Osteocyte (in vitro differentiated cells): ENCODE measurements around the gene PLA2G10. TPM values are rescaled to one million over a fixed set of nuclear protein-coding genes. Genes with fewer than 3 reads are reported as not detected.
"Not testable (repeated sequence)": the region's sequence is repeated elsewhere in the genome, so short reads cannot be mapped to it uniquely, and the experiment has no call there.

Source experiments
- DNase-seq: peaks from one replicate; pipeline ENCODE4 v3.0.0; 2021; ENCODE audit warnings: mixed read lengths; ENCODE audit not compliant: unreplicated experiment; ENCODE audit errors: extremely low spot score
- H3K27ac Mint-ChIP-seq: one replicate; pipeline ENCODE4 v1.8.0; 2021; ENCODE audit warnings: mild to moderate bottlenecking, mixed read lengths; ENCODE audit not compliant: unreplicated experiment
- H3K27me3 Mint-ChIP-seq: one replicate; pipeline ENCODE4 v1.8.0; 2021; ENCODE audit warnings: mixed read lengths; ENCODE audit not compliant: unreplicated experiment
- H3K36me3 Mint-ChIP-seq: one replicate; pipeline ENCODE4 v1.8.0; 2021; ENCODE audit warnings: mixed read lengths; ENCODE audit not compliant: unreplicated experiment
- H3K4me1 Mint-ChIP-seq: one replicate; pipeline ENCODE4 v1.8.0; 2021; ENCODE audit warnings: mixed read lengths; ENCODE audit not compliant: unreplicated experiment
- H3K4me3 Mint-ChIP-seq: one replicate; pipeline ENCODE4 v1.8.0; 2021; ENCODE audit warnings: mild to moderate bottlenecking, moderate library complexity, mixed read lengths; ENCODE audit not compliant: unreplicated experiment
- H3K9me3 Mint-ChIP-seq: one replicate; pipeline ENCODE4 v1.8.0; 2021; ENCODE audit warnings: mixed read lengths; ENCODE audit not compliant: unreplicated experiment
- CTCF ChIP-seq: fragments of 200-600 bp; sonication (generic); IDR thresholded peaks from 2 replicates; pipeline ENCODE4 v1.5.0; 2021; ENCODE audit warnings: antibody characterized with exemption, mild to moderate bottlenecking, moderate library complexity
- total RNA-seq: library from RNA; stranded (reverse); gene quantifications from 2 replicates; pipeline ENCODE4 v1.2.1, GENCODE V29; 2021

The PLA2G10 gene
- total RNA-seq, 1 donor from 2014 or later: not detected

DNA sequence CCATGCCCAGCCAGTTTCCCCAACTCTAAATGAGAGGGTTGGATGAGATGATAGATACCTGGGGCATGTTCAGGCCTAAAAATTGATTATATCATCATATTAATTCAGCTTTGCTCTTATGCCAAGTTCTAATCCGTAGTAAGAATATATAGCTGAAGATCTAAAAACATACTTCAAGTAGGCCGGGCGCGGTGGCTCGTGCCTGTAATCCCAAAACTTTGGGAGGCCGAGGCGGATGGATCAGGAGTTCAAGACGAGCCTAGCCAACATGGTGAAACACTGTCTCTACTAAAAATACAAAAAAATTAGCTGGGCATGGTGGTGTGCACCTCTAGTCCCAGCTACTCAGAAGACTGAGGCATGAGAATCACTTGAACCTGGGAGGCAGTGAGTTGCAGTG, 12.0 kb downstream of the PLA2G10 start:
- peaks cover 2% of the 10 kb centered on the region for H3K27me3 Mint-ChIP-seq
- H3K27ac Mint-ChIP-seq: no peak overlapping the region
- no peak overlapping the region for H3K4me3 Mint-ChIP-seq
- TF ChIP-seq CTCF: no peak
- DNase-seq: no peak
- H3K9me3 Mint-ChIP-seq: no peaks in the 10 kb centered on the region
- H3K4me1 Mint-ChIP-seq: no peaks in the 10 kb centered on the region
- H3K36me3 Mint-ChIP-seq: no peaks in the 10 kb centered on the region

GRCh38 chr16:14681115-14681514, 13.0 kb downstream of the PLA2G10 start:
- H3K36me3 Mint-ChIP-seq: no peaks in the 10 kb centered on the region
- DNase-seq: no peak
- peaks cover 2% of the 10 kb centered on the region for H3K27me3 Mint-ChIP-seq
- TF ChIP-seq CTCF: no peak
- no peaks in the 10 kb centered on the region for H3K4me1 Mint-ChIP-seq
- no peak overlapping the region for H3K4me3 Mint-ChIP-seq
- H3K27ac Mint-ChIP-seq: no peak overlapping the region
- H3K9me3 Mint-ChIP-seq: no peaks in the 10 kb centered on the region

- not testable (repeated sequence) for H3K4me1 Mint-ChIP-seq, H3K27ac Mint-ChIP-seq, H3K27me3 Mint-ChIP-seq, DNase-seq, H3K4me3 Mint-ChIP-seq, H3K36me3 Mint-ChIP-seq, H3K9me3 Mint-ChIP-seq
Measured at GRCh38 chr16:14680396-14680795, 13.7 kb downstream of the PLA2G10 start.

DNA sequence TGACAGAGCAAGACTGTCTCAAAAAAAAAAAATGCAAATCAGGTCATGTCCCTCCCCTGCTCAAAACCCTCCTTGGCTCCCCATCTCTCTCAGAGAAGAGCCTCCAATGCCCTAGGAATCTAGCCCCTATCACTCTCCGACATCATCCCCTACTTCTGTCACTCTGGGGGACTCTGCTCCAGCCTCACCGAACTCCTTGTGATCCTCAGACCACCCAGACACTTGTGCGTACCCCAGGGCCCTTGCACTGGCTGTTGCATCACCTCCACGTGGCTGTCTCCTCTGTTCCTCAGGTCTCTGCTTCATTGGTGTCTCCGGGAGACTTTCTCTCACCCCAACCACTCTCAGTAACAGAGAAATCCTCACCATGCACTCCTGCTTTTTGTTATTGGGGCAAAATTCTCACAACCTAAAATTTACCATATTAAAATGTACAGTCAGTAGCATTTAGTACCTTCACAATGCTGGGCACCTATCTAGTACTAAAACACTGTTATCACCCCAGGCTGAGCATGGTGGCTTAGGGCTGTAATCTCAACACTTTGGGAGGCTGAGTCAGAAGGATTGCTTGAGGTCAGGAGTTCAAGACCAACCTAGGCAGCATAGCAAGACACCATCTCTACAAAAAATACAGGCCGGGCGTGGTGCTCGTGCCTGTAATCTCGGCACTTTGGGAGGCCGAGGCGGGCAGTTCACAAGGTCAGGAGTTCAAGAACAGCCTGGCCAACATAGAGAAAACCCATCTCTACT, 15.2 kb downstream of the PLA2G10 start:
- TF ChIP-seq CTCF: no peak
- Mint-ChIP-seq H3K27me3 (peaks cover 3% of the 10 kb centered on the region), H3K9me3 (no peaks in the 10 kb centered on the region), H3K36me3 (no peaks in the 10 kb centered on the region), H3K4me3 (no peak overlapping the region), H3K4me1 (no peaks in the 10 kb centered on the region), H3K27ac (no peak overlapping the region)
- no peak for DNase-seq

- Mint-ChIP-seq H3K27ac (no peak overlapping the region), H3K27me3 (peaks cover 5% of the 10 kb centered on the region), H3K4me1 (no peaks in the 10 kb centered on the region)
Measured at GRCh38 chr16:14677627-14678026, 16.5 kb downstream of the PLA2G10 start.

More at GRCh38 chr16:14677627-14678026, 16.5 kb downstream of the PLA2G10 start:
- DNase-seq: no peak
- H3K36me3 Mint-ChIP-seq: no peaks in the 10 kb centered on the region
- no peaks in the 10 kb centered on the region for H3K9me3 Mint-ChIP-seq
- H3K4me3 Mint-ChIP-seq: no peak overlapping the region
- TF ChIP-seq CTCF: no peak
